MM.1S (cell line): ENCODE data around the gene PDXK.

ENCODE experiments used
- CTCF ChIP-seq: fragments of 300-600 bp; sonication (generic); IDR thresholded peaks from 2 replicates; pipeline ENCODE4 v1.5.1; 2016; ENCODE audit warnings: antibody characterized with exemption, low read length, mixed read lengths
- EZH2phosphoT487 ChIP-seq: fragments of 300-600 bp; sonication (generic); IDR thresholded peaks from 2 replicates; pipeline ENCODE4 v1.6.1; 2018; ENCODE audit warnings: antibody characterized with exemption, low read length

- TF ChIP-seq CTCF = no peak
- no peak for TF ChIP-seq EZH2phosphoT487
These were observed 34.5 kb downstream of the PDXK start for GRCh38 chr21:43753439-43753799.
